Nephron progenitor cell (in vitro differentiated cells): ENCODE results near the gene STK35.

ENCODE experiments used
- DNase-seq: peaks from one replicate; pipeline ENCODE4 v3.0.0; 2021
- H3K27ac Mint-ChIP-seq: 2 replicates; pipeline ENCODE4 v1.8.0; 2021; ENCODE audit warnings: mild to moderate bottlenecking, moderate library complexity, mixed read lengths
- H3K27me3 Mint-ChIP-seq: 2 replicates; pipeline ENCODE4 v1.8.0; 2021; ENCODE audit warnings: mild to moderate bottlenecking, low read depth, mixed read lengths; ENCODE audit not compliant: poor library complexity
- H3K36me3 Mint-ChIP-seq: 2 replicates; pipeline ENCODE4 v1.8.0; 2021; ENCODE audit warnings: low read depth, mixed read lengths
- H3K4me1 Mint-ChIP-seq: 2 replicates; pipeline ENCODE4 v1.8.0; 2021; ENCODE audit warnings: mixed read lengths
- H3K4me3 Mint-ChIP-seq: 2 replicates; pipeline ENCODE4 v1.8.0; 2021; ENCODE audit warnings: mild to moderate bottlenecking, moderate library complexity, mixed read lengths
- H3K9me3 Mint-ChIP-seq: 2 replicates; pipeline ENCODE4 v1.8.0; 2021; ENCODE audit warnings: mild to moderate bottlenecking, moderate library complexity, mixed read lengths
- TF ChIP-seq, protein P1 (sequence below): fragments of 200-600 bp; sonication (generic); IDR thresholded peaks from 2 replicates; pipeline ENCODE4 v1.5.0; 2021; ENCODE audit warnings: antibody characterized with exemption

Gene STK35

GRCh38 chr20:2128542-2128941, 26.9 kb downstream of the STK35 start:
- H3K4me1 Mint-ChIP-seq: peaks cover 66% of the 10 kb centered on the region
- H3K27me3 Mint-ChIP-seq: no peaks in the 10 kb centered on the region
- H3K27ac Mint-ChIP-seq: peak overlapping the region; percentile 60
- H3K9me3 Mint-ChIP-seq: no peaks in the 10 kb centered on the region
- H3K36me3 Mint-ChIP-seq: peaks cover 8% of the 10 kb centered on the region
- DNase-seq: no peak
- TF ChIP-seq, protein P1, sequence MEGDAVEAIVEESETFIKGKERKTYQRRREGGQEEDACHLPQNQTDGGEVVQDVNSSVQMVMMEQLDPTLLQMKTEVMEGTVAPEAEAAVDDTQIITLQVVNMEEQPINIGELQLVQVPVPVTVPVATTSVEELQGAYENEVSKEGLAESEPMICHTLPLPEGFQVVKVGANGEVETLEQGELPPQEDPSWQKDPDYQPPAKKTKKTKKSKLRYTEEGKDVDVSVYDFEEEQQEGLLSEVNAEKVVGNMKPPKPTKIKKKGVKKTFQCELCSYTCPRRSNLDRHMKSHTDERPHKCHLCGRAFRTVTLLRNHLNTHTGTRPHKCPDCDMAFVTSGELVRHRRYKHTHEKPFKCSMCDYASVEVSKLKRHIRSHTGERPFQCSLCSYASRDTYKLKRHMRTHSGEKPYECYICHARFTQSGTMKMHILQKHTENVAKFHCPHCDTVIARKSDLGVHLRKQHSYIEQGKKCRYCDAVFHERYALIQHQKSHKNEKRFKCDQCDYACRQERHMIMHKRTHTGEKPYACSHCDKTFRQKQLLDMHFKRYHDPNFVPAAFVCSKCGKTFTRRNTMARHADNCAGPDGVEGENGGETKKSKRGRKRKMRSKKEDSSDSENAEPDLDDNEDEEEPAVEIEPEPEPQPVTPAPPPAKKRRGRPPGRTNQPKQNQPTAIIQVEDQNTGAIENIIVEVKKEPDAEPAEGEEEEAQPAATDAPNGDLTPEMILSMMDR: no peak
- no peak overlapping the region for H3K4me3 Mint-ChIP-seq

DNA sequence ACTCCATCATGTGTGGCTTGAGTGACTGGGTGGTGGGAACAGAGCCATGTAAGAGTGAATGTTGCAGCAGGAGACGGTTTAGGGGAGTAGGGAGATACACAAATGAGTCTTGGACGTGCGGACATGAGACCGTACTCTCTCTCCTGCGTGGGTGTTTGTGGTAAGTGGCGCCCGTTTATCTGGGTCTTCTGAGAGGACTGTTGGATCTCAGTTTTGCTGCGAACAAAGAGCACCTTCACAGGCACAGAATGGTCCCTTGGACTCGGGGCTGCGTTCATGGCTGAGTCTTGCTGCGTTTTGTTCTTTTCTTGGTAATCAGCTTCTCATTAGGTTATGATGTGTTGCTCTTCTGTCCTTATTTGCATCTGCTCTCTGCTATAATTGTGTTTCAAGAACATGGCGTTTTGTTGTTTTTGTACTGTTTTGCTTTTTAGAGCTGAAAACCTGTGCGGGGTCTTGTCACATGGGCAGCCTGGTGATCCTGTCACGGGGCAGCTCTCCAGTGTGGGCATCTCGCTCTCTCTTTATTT, 28.5 kb downstream of the STK35 start:
- peaks cover 8% of the 10 kb centered on the region for H3K36me3 Mint-ChIP-seq
- no peak for DNase-seq
- H3K27me3 Mint-ChIP-seq: peaks cover under 1% of the 10 kb centered on the region
- TF ChIP-seq, protein P1: no peak
- peaks cover 75% of the 10 kb centered on the region for H3K4me1 Mint-ChIP-seq
- H3K4me3 Mint-ChIP-seq: no peak overlapping the region
- no peaks in the 10 kb centered on the region for H3K9me3 Mint-ChIP-seq
- peak overlapping the region; percentile 57 for H3K27ac Mint-ChIP-seq

DNA sequence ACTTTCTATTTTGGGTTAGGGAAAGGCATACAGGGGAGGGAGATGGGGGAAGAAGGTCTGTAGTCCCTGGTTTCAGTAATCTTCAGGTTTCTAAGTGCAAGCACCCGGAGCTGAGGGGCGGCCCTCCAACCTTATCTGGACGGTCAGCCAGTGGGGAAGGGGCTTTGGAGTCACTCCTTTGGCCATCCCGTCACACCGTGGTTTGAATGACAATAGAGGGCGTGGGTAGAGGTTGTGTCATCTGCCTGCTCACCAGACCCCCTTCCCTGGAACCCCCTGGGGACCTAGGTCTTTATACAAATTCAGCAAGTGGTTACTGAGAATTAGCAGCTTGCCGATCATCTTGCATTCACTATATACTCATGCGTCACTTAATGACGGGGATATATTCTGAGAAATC, 29.1 kb downstream of the STK35 start:
- DNase-seq: no peak
- H3K36me3 Mint-ChIP-seq: peaks cover 8% of the 10 kb centered on the region

GRCh38 chr20:2131366-2131765, 29.7 kb downstream of the STK35 start:
- H3K4me1 Mint-ChIP-seq: peaks cover 84% of the 10 kb centered on the region
- peaks cover 13% of the 10 kb centered on the region for H3K36me3 Mint-ChIP-seq
- H3K27ac Mint-ChIP-seq: no peak overlapping the region
- peaks cover 3% of the 10 kb centered on the region for H3K27me3 Mint-ChIP-seq
- no peak for DNase-seq
- H3K4me3 Mint-ChIP-seq: no peak overlapping the region
- H3K9me3 Mint-ChIP-seq: no peaks in the 10 kb centered on the region
- TF ChIP-seq, protein P1: no peak

More for the DNA sequence above, 29.1 kb downstream of the STK35 start:
- H3K9me3 Mint-ChIP-seq: no peaks in the 10 kb centered on the region
- H3K4me1 Mint-ChIP-seq: peaks cover 78% of the 10 kb centered on the region
- H3K27me3 Mint-ChIP-seq: peaks cover 3% of the 10 kb centered on the region
- H3K27ac Mint-ChIP-seq: no peak overlapping the region
- TF ChIP-seq, protein P1: no peak
- H3K4me3 Mint-ChIP-seq: no peak overlapping the region

DNA sequence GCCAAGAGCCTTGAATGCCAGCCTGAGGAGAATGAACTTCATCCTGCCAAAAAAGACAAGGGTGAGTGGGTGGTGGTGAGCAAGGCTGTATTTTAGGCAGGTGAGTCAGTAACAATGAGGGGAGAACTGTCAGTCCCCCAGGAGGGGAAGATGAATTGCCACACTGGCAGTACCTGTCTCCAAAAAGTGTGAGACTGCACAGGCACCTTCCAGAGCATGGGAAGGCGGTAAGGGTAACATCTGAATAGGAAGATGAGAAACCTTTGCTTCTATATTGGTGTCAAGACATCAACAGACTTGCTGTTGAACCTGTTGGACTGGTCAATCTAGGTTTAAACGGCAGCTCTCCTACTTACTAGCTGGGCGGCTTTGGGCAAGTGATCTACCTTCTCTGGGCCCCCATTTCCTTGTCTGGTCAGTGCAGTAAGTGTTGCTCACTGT, 30.9 kb downstream of the STK35 start:
- H3K36me3 Mint-ChIP-seq: peaks cover 18% of the 10 kb centered on the region
- TF ChIP-seq, protein P1: no peak
- H3K4me3 Mint-ChIP-seq: no peak overlapping the region
- H3K27me3 Mint-ChIP-seq: peaks cover 3% of the 10 kb centered on the region
- no peaks in the 10 kb centered on the region for H3K9me3 Mint-ChIP-seq
- H3K27ac Mint-ChIP-seq: no peak overlapping the region
- DNase-seq: no peak
- H3K4me1 Mint-ChIP-seq: peaks cover 84% of the 10 kb centered on the region
